Measurements from ENCODE around the gene RBM28.

Gene RBM28

GRCh38 chr7:128366986-128367385, 23.3 kb upstream of the RBM28 start:
- no peak for DNase-seq

GRCh38 chr7:128366300-128366699, 22.6 kb upstream of the RBM28 start:
- DNase-seq, result no peak

GRCh38 chr7:128365432-128365831, 21.7 kb upstream of the RBM28 start:
- no peak for DNase-seq

- no peak for DNase-seq
Measured at GRCh38 chr7:128364166-128364870, 20.6 kb upstream of the RBM28 start.

GRCh38 chr7:128363261-128363721, 19.6 kb upstream of the RBM28 start:
- DNase-seq, result no peak

- DNase-seq, result no peak
Measured at GRCh38 chr7:128362670-128363069, 19.0 kb upstream of the RBM28 start.

GRCh38 chr7:128361411-128362379, 18.0 kb upstream of the RBM28 start, which contains the start of gene PRRT4:
Gene PRRT4, minus strand, starts transcription at chr7:128361690.
- DNase-seq, result no peak

GRCh38 chr7:128360359-128360678, 16.6 kb upstream of the RBM28 start:
- no peak for DNase-seq

GRCh38 chr7:128359939-128360338, 16.2 kb upstream of the RBM28 start:
- no peak for DNase-seq

- no peak for DNase-seq
Measured at GRCh38 chr7:128359336-128359735, 15.6 kb upstream of the RBM28 start.

- DNase-seq, result no peak
Measured at GRCh38 chr7:128358233-128358632, 14.5 kb upstream of the RBM28 start.

GRCh38 chr7:128357217-128357613, 13.5 kb upstream of the RBM28 start:
- DNase-seq, result no peak

GRCh38 chr7:128356546-128357216, 13.0 kb upstream of the RBM28 start:
- DNase-seq, result no peak

- no peak for DNase-seq
Measured at GRCh38 chr7:128353610-128354009, 9.9 kb upstream of the RBM28 start.

GRCh38 chr7:128353189-128353588, 9.5 kb upstream of the RBM28 start:
- DNase-seq, result no peak

GRCh38 chr7:128352636-128353035, 8.9 kb upstream of the RBM28 start:
- DNase-seq, result no peak

- DNase-seq, result no peak
Measured at GRCh38 chr7:128352153-128352537, 8.4 kb upstream of the RBM28 start.

GRCh38 chr7:128351296-128352152, 7.8 kb upstream of the RBM28 start:
- DNase-seq, result no peak

- DNase-seq, result no peak
Measured at GRCh38 chr7:128350708-128351295, 7.1 kb upstream of the RBM28 start.

- no peak for DNase-seq
Measured at GRCh38 chr7:128349466-128349825, 5.7 kb upstream of the RBM28 start.

GRCh38 chr7:128347647-128348097, 4.0 kb upstream of the RBM28 start:
- peak; percentile 35 for DNase-seq

GRCh38 chr7:128344431-128344774, 695 bp upstream of the RBM28 start:
- DNase-seq, result no peak

All from activated T-cell treated with anti-CD3 and anti-CD28 coated beads for 4 hours (primary cell).